Activated CD4-positive, alpha-beta T cell treated with anti-CD3 and anti-CD28 coated beads for 24 hours (primary cell): ENCODE measurements around the gene RGL4.

ENCODE experiments used
- DNase-seq, 2 donors: peaks; one replicate each; pipeline ENCODE4 v3.0.0-alpha.2; 2020; ENCODE audit warnings: low read depth in 2 of 2

The RGL4 gene

DNA sequence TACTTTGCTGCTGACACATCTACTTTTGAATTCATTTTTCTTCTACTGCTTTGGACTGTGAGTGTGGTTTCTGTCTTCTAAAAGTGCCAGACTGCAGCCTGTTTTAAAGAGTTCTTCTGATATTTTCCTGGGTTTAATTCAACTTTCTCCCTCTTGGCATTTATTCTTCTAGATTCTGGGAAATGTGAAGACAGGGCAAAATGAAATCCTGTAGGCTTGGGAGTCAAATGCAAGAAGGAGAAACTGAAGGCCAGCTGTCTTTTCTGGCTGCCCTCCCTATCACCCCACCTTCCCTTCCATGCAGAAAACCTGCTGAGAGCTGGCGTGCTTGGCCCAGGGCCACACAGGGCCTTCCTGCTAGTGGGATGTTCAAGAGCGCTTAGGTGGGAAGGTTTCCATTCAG, 52.5 kb downstream of the RGL4 start:
- no peak for DNase-seq

GRCh38 chr22:23744001-23744400, 53.2 kb downstream of the RGL4 start:
- no peak for DNase-seq

- DNase-seq = no peak
Observed at GRCh38 chr22:23744485-23744884, 53.7 kb downstream of the RGL4 start.

DNA sequence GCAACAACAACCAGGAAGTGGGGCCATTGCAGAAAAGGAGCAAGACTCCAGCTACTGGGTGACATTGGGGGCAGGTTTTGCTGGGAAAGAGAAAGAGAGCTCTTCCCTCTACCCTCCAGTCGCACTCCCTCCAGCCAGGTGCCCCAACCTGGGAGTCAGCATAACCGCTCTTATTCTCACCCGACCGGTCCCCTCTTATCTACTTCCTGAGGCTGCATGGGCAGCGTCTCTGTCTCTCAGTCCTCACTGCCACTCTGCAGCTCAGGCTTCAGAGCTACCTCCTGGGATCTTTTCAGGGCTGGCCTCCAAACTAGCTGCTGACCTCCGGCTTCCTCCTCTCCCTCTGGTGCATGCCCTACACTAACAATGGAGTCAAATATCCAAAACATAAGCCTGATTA, 55.0 kb downstream of the RGL4 start:
- no peak for DNase-seq
